GM12892 (cell line): ENCODE data around the gene TCF7L1.

ENCODE experiments used
- POLR2A ChIP-seq: IDR thresholded peaks from 2 replicates; pipeline ENCODE4 v1.6.1; 2011; ENCODE audit warnings: low read depth, low read length, control low read depth
- TAF1 ChIP-seq: IDR thresholded peaks from 2 replicates; pipeline ENCODE4 v1.6.1; 2011; ENCODE audit warnings: low read depth, mild to moderate bottlenecking, control low read depth, low read length, borderline replicate concordance

DNA sequence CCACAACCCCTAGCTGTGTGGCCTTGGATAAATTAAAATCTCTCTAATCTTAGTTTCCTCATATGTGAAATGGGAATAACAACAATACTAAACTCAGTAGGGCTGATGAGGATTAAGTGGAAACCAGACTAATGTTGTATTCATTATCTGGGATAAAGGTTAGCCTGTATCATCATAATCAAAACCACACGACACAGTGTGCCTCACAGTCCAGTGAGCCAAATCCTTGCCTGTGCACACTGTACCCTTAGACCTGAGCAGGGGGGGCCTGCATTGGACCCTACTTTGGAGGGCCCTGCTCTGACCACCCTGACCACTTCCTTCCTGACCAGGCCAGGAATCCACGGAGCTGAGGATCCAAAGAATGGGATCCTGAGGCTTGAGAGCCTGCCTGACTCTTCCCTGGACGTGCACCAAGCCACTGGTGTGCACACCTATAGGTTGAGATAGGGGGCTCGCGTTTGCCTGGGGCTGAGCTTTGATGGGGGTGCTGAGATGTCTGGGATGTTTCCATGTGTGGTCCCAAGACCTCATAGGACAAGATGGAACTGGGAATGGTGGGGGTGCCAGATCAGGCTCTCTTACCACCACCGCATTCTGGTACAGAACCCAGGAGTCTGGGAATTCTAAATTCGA is 124.9 kb downstream of the TCF7L1 start:
- TF ChIP-seq POLR2A (no peak), TAF1 (no peak)
